GM19397 (cell line): Measurements from ENCODE around the gene TTC29.
"Not testable (repeated sequence)": the region's sequence is repeated elsewhere in the genome, so short reads cannot be mapped to it uniquely, and the experiment has no call there.

ENCODE experiments used
- ATAC-seq: cut with Tn5 transposase; IDR thresholded peaks from one replicate; pipeline ENCODE4 v1.9.1; 2021; ENCODE audit warnings: mild to moderate bottlenecking, moderate library complexity; ENCODE audit not compliant: unreplicated experiment

TTC29 gene

DNA sequence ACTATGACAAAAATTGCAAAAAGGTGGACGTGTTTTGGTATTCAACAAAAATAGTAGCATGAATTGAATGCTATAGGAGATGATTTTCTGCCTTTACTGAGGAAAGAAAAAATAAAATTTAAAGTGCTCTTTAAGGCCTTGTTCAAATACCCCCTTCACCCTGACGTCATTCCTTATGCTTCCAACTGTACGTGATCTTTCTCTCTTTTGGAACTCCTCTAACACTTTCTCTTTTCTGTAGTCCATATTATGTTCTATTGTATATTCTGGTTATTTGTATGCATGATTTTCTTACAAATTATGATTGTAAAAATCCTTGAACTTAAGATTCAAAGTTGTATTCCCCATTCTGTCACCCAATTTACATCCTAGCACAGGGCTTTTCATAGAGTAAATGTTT, 206.5 kb downstream of the TTC29 start:
- ATAC-seq: no peak

DNA sequence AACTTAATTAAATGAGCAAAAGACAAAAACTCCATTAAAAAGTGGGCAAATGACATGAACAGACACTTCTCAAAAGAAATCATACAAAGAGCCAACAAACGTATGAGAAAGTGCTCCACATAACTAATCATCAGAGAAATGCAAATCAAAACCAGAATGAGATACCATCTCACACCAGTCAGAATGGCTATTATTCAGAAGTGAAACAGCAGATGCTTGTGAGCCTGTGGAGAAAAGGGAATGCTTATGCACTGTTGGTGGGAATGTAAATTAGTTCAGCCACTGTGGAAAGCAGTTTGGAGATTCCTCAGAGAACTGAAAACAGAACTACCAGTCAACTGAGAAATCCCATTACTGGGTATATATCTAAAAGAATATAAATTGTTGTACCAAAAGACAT, 222.1 kb downstream of the TTC29 start:
- ATAC-seq: not testable (repeated sequence)

DNA sequence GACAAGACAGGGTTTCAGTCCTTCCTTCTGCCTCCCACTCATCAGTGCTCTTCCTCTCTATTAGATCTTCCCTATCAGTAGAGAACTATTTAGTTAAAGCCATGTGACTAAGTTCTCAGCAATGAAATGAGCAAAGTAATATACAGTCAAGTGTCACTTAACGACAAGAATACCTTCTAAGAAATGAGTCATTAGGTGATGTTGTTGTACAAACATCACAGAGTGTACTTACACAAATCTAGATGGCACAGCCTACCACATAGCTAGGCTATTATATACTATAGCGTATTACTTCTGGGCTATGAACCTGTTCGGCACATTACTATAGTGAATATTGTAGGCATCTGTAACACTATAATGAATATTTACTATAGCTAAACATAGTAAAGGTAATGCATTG, 235.7 kb downstream of the TTC29 start:
- ATAC-seq: no peak

DNA sequence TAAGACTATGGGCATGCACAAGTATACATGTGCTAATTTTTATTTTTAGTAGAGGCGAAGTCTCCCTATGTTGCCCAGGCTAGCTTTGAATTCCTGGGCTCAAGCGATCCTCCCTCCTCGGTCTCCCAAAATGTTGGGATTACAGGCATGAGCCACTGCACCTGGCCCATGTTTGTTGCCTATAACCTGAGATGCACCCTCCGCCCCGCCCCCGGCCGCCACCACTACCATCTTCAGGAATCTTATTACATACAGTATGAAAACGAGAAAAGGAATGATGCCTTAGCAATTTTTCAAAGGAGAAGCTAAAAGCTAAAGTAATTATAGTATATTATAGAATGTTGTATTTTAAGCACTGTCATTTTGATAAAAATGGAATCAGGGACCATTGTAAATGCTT, 245.8 kb downstream of the TTC29 start:
- no peak for ATAC-seq

DNA sequence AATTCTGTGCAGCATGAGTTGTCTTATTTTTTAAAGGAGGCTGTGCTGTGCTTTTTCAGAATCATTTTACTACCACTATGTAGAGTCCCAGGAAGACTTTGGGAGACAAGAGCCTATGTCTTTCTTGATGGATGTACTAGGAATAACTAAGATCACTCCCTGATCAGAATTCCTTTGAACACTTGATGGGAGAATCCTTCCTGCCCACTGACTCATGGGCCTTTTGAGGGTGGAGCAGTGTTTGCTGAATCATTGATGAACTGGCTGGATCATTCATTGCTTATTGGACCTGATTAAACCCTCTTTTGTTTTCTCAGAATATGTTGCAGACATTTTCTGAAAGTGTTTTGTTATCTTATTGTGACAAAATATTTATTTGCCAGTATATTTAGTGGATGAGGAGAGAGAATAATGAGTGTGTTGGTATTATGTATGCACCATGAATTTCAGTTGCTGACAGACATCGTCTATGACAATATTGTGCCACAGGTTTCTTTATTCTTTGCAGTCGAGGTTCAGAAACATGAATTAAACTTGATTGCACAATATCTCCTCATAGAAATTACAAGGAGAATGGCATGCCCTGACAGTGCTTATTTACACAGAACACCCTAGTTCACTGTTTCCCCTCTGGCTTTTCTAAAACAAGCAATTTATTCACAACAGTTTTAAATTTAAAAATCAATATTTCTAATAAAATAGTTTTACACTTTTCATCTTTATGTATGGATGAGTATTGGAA, 270.7 kb downstream of the TTC29 start:
- ATAC-seq: no peak

DNA sequence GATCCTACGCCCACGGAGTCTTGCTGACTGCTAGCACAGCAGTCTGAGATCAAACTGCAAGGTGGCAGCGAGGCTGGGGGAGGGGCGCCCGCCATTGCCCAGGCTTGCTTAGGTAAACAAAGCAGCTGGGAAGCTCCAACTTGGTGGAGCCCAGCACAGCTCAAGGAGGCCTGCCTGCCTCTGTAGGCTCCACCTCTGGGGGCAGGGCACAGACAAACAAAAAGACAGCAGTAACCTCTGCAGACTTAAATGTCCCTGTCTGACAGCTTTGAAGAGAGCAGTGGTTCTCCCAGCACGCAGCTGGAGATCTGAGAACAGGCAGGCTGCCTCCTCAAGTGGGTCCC, 281.7 kb downstream of the TTC29 start:
- not testable (repeated sequence) for ATAC-seq

DNA sequence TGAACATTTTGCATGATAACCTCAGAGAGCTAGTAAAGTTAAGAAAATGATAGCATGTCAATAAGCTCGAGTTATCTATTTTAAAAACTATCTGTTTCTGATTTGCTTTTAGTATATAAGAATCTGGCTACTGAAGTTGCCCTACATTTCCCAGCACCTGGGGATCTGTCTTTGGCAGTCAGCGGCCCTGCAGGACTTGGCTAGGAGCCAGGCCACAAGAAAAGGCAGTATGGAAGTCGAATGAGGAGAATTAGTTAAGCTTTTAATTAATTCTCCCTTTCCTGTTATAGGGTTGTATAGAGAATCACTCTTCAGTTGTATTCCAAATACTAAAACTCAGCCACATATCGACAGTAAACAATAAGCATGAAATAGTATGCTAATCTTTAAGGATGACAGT, 284.3 kb downstream of the TTC29 start:
- ATAC-seq: no peak
